OCI-LY7 (cell line): ENCODE data around the gene MRPS23.

Experiments used
- EZH2phosphoT487 ChIP-seq: fragments of 200-600 bp; sonication (generic); IDR thresholded peaks from 2 replicates; pipeline ENCODE4 v1.6.1; 2018; ENCODE audit warnings: low read depth, borderline replicate concordance, mild to moderate bottlenecking, mixed run types, antibody characterized with exemption, low read length, moderate library complexity, mixed read lengths
- TF ChIP-seq, protein P1 (sequence below): fragments of 200-600 bp; sonication (generic); conservative IDR thresholded peaks from 2 replicates; pipeline ENCODE4 v1.5.1; 2014; ENCODE audit warnings: mild to moderate bottlenecking, antibody characterized with exemption, low read length, moderate library complexity, mixed read lengths

DNA sequence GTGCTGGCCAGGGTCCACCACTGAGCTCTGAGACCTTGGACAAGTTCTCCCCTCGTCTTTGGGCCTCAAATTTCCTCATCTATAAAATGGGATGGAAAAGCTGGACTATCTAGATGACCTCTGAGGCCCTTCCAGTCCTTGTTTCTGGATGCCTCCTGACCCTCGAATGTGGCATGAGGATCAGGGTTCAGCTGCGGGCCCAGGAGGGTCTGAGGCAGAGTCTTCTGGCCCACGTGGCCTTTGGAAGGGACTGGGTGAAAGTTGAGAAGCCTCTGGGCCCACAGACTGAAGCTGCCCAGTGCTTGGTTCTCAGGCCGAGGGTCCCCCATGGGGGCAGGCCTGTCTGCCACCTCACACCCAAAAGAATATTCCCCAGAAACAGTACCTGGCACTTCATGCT lies 16.9 kb upstream of the MRPS23 start:
- TF ChIP-seq, protein P1, sequence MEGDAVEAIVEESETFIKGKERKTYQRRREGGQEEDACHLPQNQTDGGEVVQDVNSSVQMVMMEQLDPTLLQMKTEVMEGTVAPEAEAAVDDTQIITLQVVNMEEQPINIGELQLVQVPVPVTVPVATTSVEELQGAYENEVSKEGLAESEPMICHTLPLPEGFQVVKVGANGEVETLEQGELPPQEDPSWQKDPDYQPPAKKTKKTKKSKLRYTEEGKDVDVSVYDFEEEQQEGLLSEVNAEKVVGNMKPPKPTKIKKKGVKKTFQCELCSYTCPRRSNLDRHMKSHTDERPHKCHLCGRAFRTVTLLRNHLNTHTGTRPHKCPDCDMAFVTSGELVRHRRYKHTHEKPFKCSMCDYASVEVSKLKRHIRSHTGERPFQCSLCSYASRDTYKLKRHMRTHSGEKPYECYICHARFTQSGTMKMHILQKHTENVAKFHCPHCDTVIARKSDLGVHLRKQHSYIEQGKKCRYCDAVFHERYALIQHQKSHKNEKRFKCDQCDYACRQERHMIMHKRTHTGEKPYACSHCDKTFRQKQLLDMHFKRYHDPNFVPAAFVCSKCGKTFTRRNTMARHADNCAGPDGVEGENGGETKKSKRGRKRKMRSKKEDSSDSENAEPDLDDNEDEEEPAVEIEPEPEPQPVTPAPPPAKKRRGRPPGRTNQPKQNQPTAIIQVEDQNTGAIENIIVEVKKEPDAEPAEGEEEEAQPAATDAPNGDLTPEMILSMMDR, result no peak
- TF ChIP-seq EZH2phosphoT487, result no peak
